CD4-positive, alpha-beta T cell (primary cell): ENCODE measurements around the gene NOD2. TPM values are rescaled to one million over a fixed set of nuclear protein-coding genes. Genes with fewer than 3 reads are reported as not detected.

Experiments used
- ATAC-seq: fragments of 200-7000 bp; cut with Tn5 transposase; one replicate; pipeline ENCODE4 v1.10.0; 2022; ENCODE audit warnings: mild to moderate bottlenecking; ENCODE audit not compliant: poor library complexity
- CTCF ChIA-PET: fragments of 350-600 bp; sonication (Branson Sonifier 250); formaldehyde crosslinking; loops from one replicate; lab custom pipeline; 2021; ENCODE audit warnings: antibody characterized with exemption, inconsistent platforms; lab: Charles Lee
- POLR2A ChIA-PET: fragments of 350-600 bp; sonication (Branson Sonifier 250); formaldehyde crosslinking; loops from one replicate; lab custom pipeline; 2021; ENCODE audit warnings: antibody characterized with exemption, inconsistent platforms; lab: Charles Lee
- DNase-seq, 14 experiments: peaks; one replicate each; pipeline ENCODE4 v3.0.0-alpha.2; 2013 to 2020; ENCODE audit warnings: mixed read lengths in 2 of 14
- H3K27ac ChIP-seq, 2 donors: one replicate each; pipeline versions ENCODE4 v1.5.1 to v1.7.0; 2013; ENCODE audit warnings: low read length in 2 of 2, low read depth in 1 of 2, mild to moderate bottlenecking in 1 of 2
- H3K27me3 ChIP-seq, 2 experiments: 1 replicate in 1 of 2; 2 replicates in 1 of 2; pipeline versions ENCODE4 v1.6.1 to v1.7.0; 2013; ENCODE audit warnings: low read length in 2 of 2, control low read depth in 1 of 2, mild to moderate bottlenecking in 1 of 2, moderate library complexity in 1 of 2; ENCODE audit not compliant: insufficient read depth in 2 of 2, control insufficient read depth in 1 of 2
- H3K36me3 ChIP-seq: one replicate; pipeline ENCODE4 v1.6.1; 2013; ENCODE audit warnings: low read length, control low read depth; ENCODE audit not compliant: insufficient read depth
- H3K4me1 ChIP-seq: one replicate; pipeline ENCODE4 v1.6.1; 2013; ENCODE audit warnings: low read length, control low read depth; ENCODE audit not compliant: insufficient read depth
- H3K4me3 ChIP-seq: one replicate; pipeline ENCODE4 v1.5.1; 2013; ENCODE audit warnings: mild to moderate bottlenecking, low read length, moderate library complexity
- H3K9me3 ChIP-seq, 2 experiments: 1 replicate in 1 of 2; 2 replicates in 1 of 2; pipeline versions ENCODE4 v1.6.1 to v1.7.0; 2013; ENCODE audit warnings: low read length in 2 of 2, mild to moderate bottlenecking in 2 of 2, control low read depth in 1 of 2, moderate library complexity in 1 of 2; ENCODE audit not compliant: control insufficient read depth in 1 of 2, insufficient read depth in 1 of 2
- H3K27ac Mint-ChIP-seq: one replicate; pipeline ENCODE4 v1.8.0; 2020; ENCODE audit warnings: mixed read lengths
- H3K27me3 Mint-ChIP-seq: one replicate; pipeline ENCODE4 v1.8.0; 2021; ENCODE audit warnings: mixed read lengths
- H3K36me3 Mint-ChIP-seq: one replicate; pipeline ENCODE4 v1.8.0; 2021; ENCODE audit warnings: low read depth, mixed read lengths
- H3K4me1 Mint-ChIP-seq: one replicate; pipeline ENCODE4 v1.8.0; 2021; ENCODE audit warnings: low read depth, mixed read lengths
- H3K4me3 Mint-ChIP-seq: one replicate; pipeline ENCODE4 v1.8.0; 2020; ENCODE audit warnings: mild to moderate bottlenecking, mixed read lengths
- H3K9me3 Mint-ChIP-seq: one replicate; pipeline ENCODE4 v1.8.0; 2020; ENCODE audit warnings: mixed read lengths
- intact Hi-C, 2 experiments: fragments of 100-400 bp; cut with DNase I in 1 of 2; cut with micrococcal nuclease in 1 of 2; formaldehyde crosslinking; loops; one replicate each; pipeline versions ENCODE4 v1.15.1 to v1.9.0; 2023 to 2025; cut with DNase I, micrococcal nuclease
- microRNA-seq: library from miRNA; unstranded; fragments of <30 nt; microRNA quantifications from one replicate; pipeline ENCODE4 v1.2.0, GENCODE V29; 2021; ENCODE audit warnings: borderline microRNAs expressed, borderline replicate concordance
- total RNA-seq, 174 experiments: library from RNA in 2 of 174; stranded (reverse) in 2 of 174; gene quantifications; one replicate each; pipeline ENCODE4 v1.2.3 and lab custom pipeline; 2021 to 2026
- TF ChIP-seq, protein P1 (sequence below): fragments of 200-600 bp; IDR thresholded peaks from one replicate; pipeline ENCODE4 v1.8.0; 2022; ENCODE audit warnings: antibody characterized with exemption, mild to moderate bottlenecking

Gene NOD2
- total RNA-seq, 2 experiments from 2014 or later, result 4.5 to 5.3 TPM

DNA sequence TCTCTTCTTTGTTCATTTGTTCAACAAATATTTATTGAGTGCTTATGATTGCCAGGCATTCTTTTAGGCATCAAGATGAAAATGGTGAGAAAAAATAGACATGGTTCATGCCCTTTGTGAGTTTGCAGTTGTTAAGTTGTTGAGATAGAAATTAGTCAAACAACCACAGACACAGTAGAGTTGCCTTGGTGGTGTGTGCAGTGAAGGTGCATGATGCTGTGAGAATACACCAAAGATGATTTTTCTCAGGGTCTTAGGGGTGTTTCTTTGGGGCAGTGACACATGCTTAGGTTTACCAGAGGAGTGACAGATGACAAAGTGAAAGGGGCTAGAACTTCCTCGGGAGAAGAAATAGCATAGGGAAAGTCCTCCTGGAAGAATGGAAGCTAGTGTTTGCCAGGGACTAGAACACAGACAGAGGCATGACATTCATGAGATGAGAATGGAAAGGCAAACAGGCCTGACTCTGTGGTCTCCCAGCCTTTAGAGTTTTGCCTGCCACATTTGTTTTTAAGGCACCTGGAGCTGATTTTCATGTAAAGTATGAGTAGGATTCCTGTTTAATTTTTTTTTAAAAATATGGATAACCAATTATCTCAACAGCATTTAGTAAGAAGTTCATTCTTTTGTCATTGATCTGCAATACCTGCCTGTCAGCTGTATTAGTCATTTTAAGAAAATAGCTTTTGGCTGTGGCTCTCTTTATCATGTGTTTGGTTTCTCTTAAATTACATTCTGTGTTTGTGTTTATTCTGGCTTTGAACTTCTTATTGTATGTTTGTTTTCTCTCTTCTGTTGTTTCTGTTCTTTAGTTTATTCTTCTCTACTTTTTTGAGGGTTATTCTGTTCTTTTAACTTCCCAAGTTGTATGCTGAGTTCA lies 85.1 kb downstream of the NOD2 start:
- H3K4me3 ChIP-seq, result no peak overlapping the region
- peaks cover 89% of the 10 kb centered on the region for H3K36me3 ChIP-seq
- Mint-ChIP-seq H3K4me1 (peaks cover 79% of the 10 kb centered on the region), H3K36me3 (peaks cover 98% of the 10 kb centered on the region), H3K27ac (peak overlapping the region; percentile 92), H3K27me3 (no peaks in the 10 kb centered on the region), H3K9me3 (no peaks in the 10 kb centered on the region), H3K4me3 (no peak overlapping the region)
- ChIA-PET POLR2A (no interaction called here), CTCF (interaction anchor here (0.8 to 1.0 kb wide), 2 partner anchors 9 to 28 kb away, joined by 3 to 6 read pairs; no protein-coding TSS in a partner anchor)
- DNase-seq (no peak), ATAC-seq (no peak)
- no peaks in the 10 kb centered on the region for H3K9me3 ChIP-seq
- intact Hi-C loops, result no loop called here
- H3K27me3 ChIP-seq, result no peaks in the 10 kb centered on the region
- peaks cover 20% of the 10 kb centered on the region for H3K4me1 ChIP-seq
- no peak overlapping the region for H3K27ac ChIP-seq
- TF ChIP-seq, protein P1, sequence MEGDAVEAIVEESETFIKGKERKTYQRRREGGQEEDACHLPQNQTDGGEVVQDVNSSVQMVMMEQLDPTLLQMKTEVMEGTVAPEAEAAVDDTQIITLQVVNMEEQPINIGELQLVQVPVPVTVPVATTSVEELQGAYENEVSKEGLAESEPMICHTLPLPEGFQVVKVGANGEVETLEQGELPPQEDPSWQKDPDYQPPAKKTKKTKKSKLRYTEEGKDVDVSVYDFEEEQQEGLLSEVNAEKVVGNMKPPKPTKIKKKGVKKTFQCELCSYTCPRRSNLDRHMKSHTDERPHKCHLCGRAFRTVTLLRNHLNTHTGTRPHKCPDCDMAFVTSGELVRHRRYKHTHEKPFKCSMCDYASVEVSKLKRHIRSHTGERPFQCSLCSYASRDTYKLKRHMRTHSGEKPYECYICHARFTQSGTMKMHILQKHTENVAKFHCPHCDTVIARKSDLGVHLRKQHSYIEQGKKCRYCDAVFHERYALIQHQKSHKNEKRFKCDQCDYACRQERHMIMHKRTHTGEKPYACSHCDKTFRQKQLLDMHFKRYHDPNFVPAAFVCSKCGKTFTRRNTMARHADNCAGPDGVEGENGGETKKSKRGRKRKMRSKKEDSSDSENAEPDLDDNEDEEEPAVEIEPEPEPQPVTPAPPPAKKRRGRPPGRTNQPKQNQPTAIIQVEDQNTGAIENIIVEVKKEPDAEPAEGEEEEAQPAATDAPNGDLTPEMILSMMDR, result no peak

DNA sequence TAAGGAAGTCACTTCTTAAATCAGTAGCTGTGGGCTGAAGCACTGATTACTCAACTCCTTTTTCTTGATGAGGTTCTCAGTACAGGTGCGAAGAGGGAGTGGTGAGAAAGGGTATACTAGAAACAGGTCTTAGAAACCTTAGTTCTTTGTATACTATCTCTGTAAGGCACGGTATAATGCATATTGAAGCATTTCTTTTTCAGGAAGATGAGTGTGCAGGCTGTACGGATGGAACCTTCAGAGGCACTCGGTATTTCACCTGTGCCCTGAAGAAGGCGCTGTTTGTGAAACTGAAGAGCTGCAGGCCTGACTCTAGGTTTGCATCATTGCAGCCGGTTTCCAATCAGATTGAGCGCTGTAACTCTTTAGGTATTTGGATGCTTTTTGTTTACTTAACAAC lies 87.6 kb downstream of the NOD2 start:
- POLR2A ChIA-PET, result interaction anchor here (0.6 to 1.9 kb wide), 10 partner anchors 13 to 507 kb away, joined by 3 to 8 read pairs (median 4); partner anchors contain the start of gene SNX20
- TF ChIP-seq, protein P1, result peak; percentile 32
- Histone ChIP-seq H3K4me3 (no peak overlapping the region), H3K36me3 (peaks cover 91% of the 10 kb centered on the region), H3K27me3 (no peaks in the 10 kb centered on the region), H3K4me1 (peaks cover 17% of the 10 kb centered on the region), H3K9me3 (no peaks in the 10 kb centered on the region), H3K27ac (peak overlapping the region; percentile 36 to 45)
- peak; percentile 77 for ATAC-seq
- DNase-seq, result peak in 4 of 14 experiments; percentile 18 to 61 (median 56)
- intact Hi-C loops, result loop anchor here in 1 of 2 experiments (5.0 kb wide), 1 partner anchor 34 kb away; no protein-coding TSS in a partner anchor
- CTCF ChIA-PET, result interaction anchor here (0.7 to 3.6 kb wide), 9 partner anchors 9 to 110 kb away, joined by 3 to 15 read pairs (median 3); no protein-coding TSS in a partner anchor
- no peaks in the 10 kb centered on the region for H3K27me3 Mint-ChIP-seq
- peaks cover 72% of the 10 kb centered on the region for H3K4me1 Mint-ChIP-seq
- H3K36me3 Mint-ChIP-seq, result peaks cover 98% of the 10 kb centered on the region
- H3K9me3 Mint-ChIP-seq, result no peaks in the 10 kb centered on the region
- peak overlapping the region; percentile 92 for H3K27ac Mint-ChIP-seq
- H3K4me3 Mint-ChIP-seq, result peak overlapping the region; percentile 56

DNA sequence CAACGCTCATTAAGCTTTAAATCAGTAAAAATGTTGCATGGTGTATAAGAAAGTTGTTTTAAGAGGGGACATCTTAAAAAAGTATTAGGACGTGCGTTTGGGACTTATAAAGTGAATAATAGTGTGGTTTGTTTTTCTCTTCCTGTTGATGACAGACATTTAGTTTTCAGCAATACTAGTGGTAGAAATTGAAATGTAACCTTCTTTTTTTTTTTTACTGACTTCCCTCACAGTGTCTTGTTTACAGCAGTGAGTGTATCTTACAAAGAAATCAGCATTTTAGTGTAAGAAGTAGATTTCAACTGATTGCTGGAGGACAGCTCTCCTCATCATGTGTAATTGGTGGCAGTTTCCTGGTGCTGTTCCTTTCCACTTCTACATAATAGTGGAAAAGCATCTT lies 88.1 kb downstream of the NOD2 start:
- Mint-ChIP-seq H3K9me3 (no peaks in the 10 kb centered on the region), H3K36me3 (peaks cover 98% of the 10 kb centered on the region), H3K4me1 (peaks cover 68% of the 10 kb centered on the region), H3K27me3 (no peaks in the 10 kb centered on the region), H3K4me3 (peak overlapping the region; percentile 56), H3K27ac (peak overlapping the region; percentile 92)
- intact Hi-C loops, result loop anchor here in 1 of 2 experiments (5.0 kb wide), 1 partner anchor 34 kb away; no protein-coding TSS in a partner anchor
- Histone ChIP-seq H3K9me3 (no peaks in the 10 kb centered on the region), H3K27ac (peak overlapping the region; percentile 36 to 45), H3K36me3 (peaks cover 91% of the 10 kb centered on the region), H3K4me3 (no peak overlapping the region), H3K27me3 (no peaks in the 10 kb centered on the region), H3K4me1 (peaks cover 17% of the 10 kb centered on the region)
- TF ChIP-seq, protein P1, result no peak
- peak in 1 of 14 experiments; percentile 45 for DNase-seq
- ATAC-seq, result peak; percentile 73
- ChIA-PET CTCF (interaction anchor here (0.7 to 3.6 kb wide), 9 partner anchors 10 to 110 kb away, joined by 3 to 15 read pairs (median 3); no protein-coding TSS in a partner anchor), POLR2A (interaction anchor here (0.7 to 1.9 kb wide), 9 partner anchors 13 to 507 kb away, joined by 3 to 8 read pairs (median 4); partner anchors contain the start of gene SNX20)

Small RNAs within 50 kb of the gene (microRNA-seq; reads per million reads assigned to microRNA genes)
- 1.8 reads per million for gene MIR3181

Other genes with a start within 250 kb of the NOD2 start
- gene NKD1, start 145.2 kb upstream of the NOD2 start, total RNA-seq, result 1 to 10 TPM; 6.1 to 9.8 TPM
- 10 to 100 TPM; 26.6 TPM for gene SNX20, start 12.3 kb upstream of the NOD2 start, total RNA-seq
- 100 to 1,000 TPM; 360 to 373 TPM for gene CYLD, start 48.5 kb downstream of the NOD2 start, total RNA-seq